K562 (cell line): ENCODE measurements around the gene SLC45A3. TPM values are rescaled to one million over a fixed set of nuclear protein-coding genes. Genes with fewer than 3 reads are reported as not detected.

Source experiments
- ARID2 ChIP-seq: fragments of 450-650 bp; IDR thresholded peaks from 2 replicates; pipeline ENCODE4 v1.6.1; 2017; ENCODE audit warnings: antibody characterized with exemption, mild to moderate bottlenecking
- CCAR2 ChIP-seq: fragments of 200-400 bp; formaldehyde crosslinking; IDR thresholded peaks from 2 replicates; pipeline ENCODE4 v1.6.1; 2017; ENCODE audit warnings: mild to moderate bottlenecking, low read depth, low read length
- FOXK2 ChIP-seq, 2 experiments: fragments of 450-650 bp; IDR thresholded peaks in 1 of 2; conservative IDR thresholded peaks in 1 of 2; 2 replicates each; pipeline ENCODE4 v1.6.1; 2016; ENCODE audit warnings: low read depth in 2 of 2, mild to moderate bottlenecking in 1 of 2
- HDAC3 ChIP-seq: fragments of 450-650 bp; IDR thresholded peaks from 2 replicates; pipeline ENCODE4 v1.6.1; 2018; ENCODE audit warnings: borderline replicate concordance, mild to moderate bottlenecking, moderate library complexity; ENCODE audit not compliant: partially characterized antibody
- JUNB ChIP-seq: fragments of 450-650 bp; formaldehyde crosslinking; conservative IDR thresholded peaks from 2 replicates; pipeline ENCODE4 v1.4.0; 2020; ENCODE audit warnings: mild to moderate bottlenecking
- KHSRP ChIP-seq: fragments of 450-650 bp; IDR thresholded peaks from 2 replicates; pipeline ENCODE4 v1.6.1; 2017
- MTA2 ChIP-seq: fragments of 450-650 bp; IDR thresholded peaks from 2 replicates; pipeline ENCODE4 v1.6.1; 2016; ENCODE audit warnings: low read depth
- MYNN ChIP-seq, 2 experiments: sonication (generic); formaldehyde crosslinking in 1 of 2; IDR thresholded peaks; 2 replicates each; pipeline versions ENCODE4 v1.5.0 to v1.6.1; 2016 to 2020; ENCODE audit warnings: antibody characterized with exemption in 1 of 2, missing genetic modification reagents in 1 of 2
- NUFIP1 ChIP-seq: fragments of 450-650 bp; IDR thresholded peaks from 2 replicates; pipeline ENCODE4 v1.6.1; 2018; ENCODE audit not compliant: partially characterized antibody
- POLR2B ChIP-seq: fragments of 450-650 bp; IDR thresholded peaks from 2 replicates; pipeline ENCODE4 v1.6.1; 2018; ENCODE audit warnings: low read depth; ENCODE audit not compliant: partially characterized antibody
- SAP30 ChIP-seq: fragments of 200-600 bp; sonication (generic); IDR thresholded peaks from 2 replicates; pipeline ENCODE4 v1.6.1; 2012; ENCODE audit warnings: borderline replicate concordance, low read depth, mild to moderate bottlenecking, moderate library complexity, low read length, control low read depth, inconsistent platforms; ENCODE audit not compliant: insufficient read depth, poor library complexity, severe bottlenecking
- SMAD3 ChIP-seq: fragments of 450-650 bp; formaldehyde crosslinking; conservative IDR thresholded peaks from 2 replicates; pipeline ENCODE4 v1.4.0; 2020; ENCODE audit warnings: mild to moderate bottlenecking
- TFE3 ChIP-seq: fragments of 450-650 bp; formaldehyde crosslinking; IDR thresholded peaks from 2 replicates; pipeline ENCODE4 v1.4.0; 2020; ENCODE audit warnings: mild to moderate bottlenecking, mixed read lengths
- ZKSCAN1 ChIP-seq: fragments of 150-350 bp; IDR thresholded peaks from 2 replicates; pipeline ENCODE4 v1.6.1; 2016; ENCODE audit warnings: low read depth, low read length
- ZNF197 ChIP-seq: fragments of 200-800 bp; sonication (Bioruptor generic); IDR thresholded peaks from 2 replicates; pipeline ENCODE4 v1.6.1; 2016; ENCODE audit warnings: low read depth, missing genetic modification characterization, missing compliant biosample characterization
- ZNF253 ChIP-seq: fragments of 250-450 bp; sonication (Bioruptor Pico); conservative IDR thresholded peaks from 2 replicates; pipeline ENCODE4 v1.6.1; 2021; ENCODE audit warnings: mild to moderate bottlenecking
- ZNF324 ChIP-seq: fragments of 250-450 bp; sonication (Bioruptor Pico); IDR thresholded peaks from 2 replicates; pipeline ENCODE4 v1.4.0; 2020; ENCODE audit warnings: mild to moderate bottlenecking
- ZNF766 ChIP-seq: fragments of 200-800 bp; sonication (Bioruptor generic); conservative IDR thresholded peaks from 2 replicates; pipeline ENCODE4 v1.6.1; 2016; ENCODE audit warnings: missing genetic modification characterization, missing compliant biosample characterization
- polyA plus RNA-seq, 8 experiments: library from polyadenylated mRNA; depleted of rRNA in 4 of 8; stranded (reverse) in 5 of 8; unstranded in 3 of 8; fragments of >200 nt; fragmentation: Nextera tagmentation in 2 of 8; fragmentation: Illumina TruSeq in 1 of 8; extraction: Ambion mirVana in 2 of 8; extraction: Trizol in 1 of 8; gene quantifications; 2 replicates each; pipeline versions ENCODE4 v1.2.1 to v1.2.3, GENCODE V29; 2011 to 2014; ENCODE audit warnings: inconsistent platforms in 1 of 8, missing spikeins in 1 of 8
- total RNA-seq, 7 experiments: library from RNA; depleted of rRNA in 6 of 7; stranded (reverse); fragments of >200 nt in 6 of 7; fragmentation: Illumina TruSeq in 2 of 7; extraction: Trizol in 2 of 7; gene quantifications; 2 replicates each; pipeline versions ENCODE4 v1.2.1 to v1.2.3, GENCODE V29; 2011 to 2021; ENCODE audit warnings: low replicate concordance in 1 of 7
- TF ChIP-seq, protein P1 (sequence below): sonication (generic); formaldehyde crosslinking; IDR thresholded peaks from 2 replicates; pipeline ENCODE4 v1.8.1; 2023; ENCODE audit warnings: missing genetic modification reagents, mild to moderate bottlenecking, borderline replicate concordance
- TF ChIP-seq, protein P2 (sequence below): fragments of 450-650 bp; formaldehyde crosslinking; IDR thresholded peaks from 2 replicates; pipeline ENCODE4 v1.4.0; 2022; ENCODE audit warnings: missing genetic modification characterization

The SLC45A3 gene
- total and polyA plus RNA-seq, 9 of the 15 experiments (the other 6 are each of a cell fraction or from before 2014, with no cell fraction given): 0.06 to 3.3 (median 1.3) TPM

GRCh38 chr1:205631768-205632668, 48.3 kb downstream of the SLC45A3 start, which contains the start of gene ELK4 (continued):
- TF ChIP-seq, protein P1, sequence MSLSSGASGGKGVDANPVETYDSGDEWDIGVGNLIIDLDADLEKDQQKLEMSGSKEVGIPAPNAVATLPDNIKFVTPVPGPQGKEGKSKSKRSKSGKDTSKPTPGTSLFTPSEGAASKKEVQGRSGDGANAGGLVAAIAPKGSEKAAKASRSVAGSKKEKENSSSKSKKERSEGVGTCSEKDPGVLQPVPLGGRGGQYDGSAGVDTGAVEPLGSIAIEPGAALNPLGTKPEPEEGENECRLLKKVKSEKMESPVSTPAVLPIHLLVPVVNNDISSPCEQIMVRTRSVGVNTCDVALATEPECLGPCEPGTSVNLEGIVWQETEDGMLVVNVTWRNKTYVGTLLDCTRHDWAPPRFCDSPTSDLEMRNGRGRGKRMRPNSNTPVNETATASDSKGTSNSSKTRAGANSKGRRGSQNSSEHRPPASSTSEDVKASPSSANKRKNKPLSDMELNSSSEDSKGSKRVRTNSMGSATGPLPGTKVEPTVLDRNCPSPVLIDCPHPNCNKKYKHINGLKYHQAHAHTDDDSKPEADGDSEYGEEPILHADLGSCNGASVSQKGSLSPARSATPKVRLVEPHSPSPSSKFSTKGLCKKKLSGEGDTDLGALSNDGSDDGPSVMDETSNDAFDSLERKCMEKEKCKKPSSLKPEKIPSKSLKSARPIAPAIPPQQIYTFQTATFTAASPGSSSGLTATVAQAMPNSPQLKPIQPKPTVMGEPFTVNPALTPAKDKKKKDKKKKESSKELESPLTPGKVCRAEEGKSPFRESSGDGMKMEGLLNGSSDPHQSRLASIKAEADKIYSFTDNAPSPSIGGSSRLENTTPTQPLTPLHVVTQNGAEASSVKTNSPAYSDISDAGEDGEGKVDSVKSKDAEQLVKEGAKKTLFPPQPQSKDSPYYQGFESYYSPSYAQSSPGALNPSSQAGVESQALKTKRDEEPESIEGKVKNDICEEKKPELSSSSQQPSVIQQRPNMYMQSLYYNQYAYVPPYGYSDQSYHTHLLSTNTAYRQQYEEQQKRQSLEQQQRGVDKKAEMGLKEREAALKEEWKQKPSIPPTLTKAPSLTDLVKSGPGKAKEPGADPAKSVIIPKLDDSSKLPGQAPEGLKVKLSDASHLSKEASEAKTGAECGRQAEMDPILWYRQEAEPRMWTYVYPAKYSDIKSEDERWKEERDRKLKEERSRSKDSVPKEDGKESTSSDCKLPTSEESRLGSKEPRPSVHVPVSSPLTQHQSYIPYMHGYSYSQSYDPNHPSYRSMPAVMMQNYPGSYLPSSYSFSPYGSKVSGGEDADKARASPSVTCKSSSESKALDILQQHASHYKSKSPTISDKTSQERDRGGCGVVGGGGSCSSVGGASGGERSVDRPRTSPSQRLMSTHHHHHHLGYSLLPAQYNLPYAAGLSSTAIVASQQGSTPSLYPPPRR (CRISPR knock-in tag): no peak
- TF ChIP-seq SMAD3 (CRISPR knock-in tag) (peak; percentile 77), KHSRP (no peak), ZNF253 (no peak), ZNF197 (CRISPR knock-in tag) (no peak), MTA2 (no peak), POLR2B (peak; percentile 86), SAP30 (no peak), JUNB (CRISPR knock-in tag) (no peak), ZNF324 (CRISPR knock-in tag) (0 out of 2 replicates have a peak, but pooled peaks have one; percentile 6), ARID2 (peak; percentile 72; the same call in 1 of the 2 replicates), TFE3 (CRISPR knock-in tag) (no peak), HDAC3 (no peak), NUFIP1 (no peak), MYNN (IDR thresholded peaks at IDR 0.05) (no peak; the same call in 1 of the 2 replicates), MYNN (CRISPR knock-in tag; IDR thresholded peaks at IDR 0.05) (no peak), FOXK2 (conservative IDR thresholded peaks at IDR 0.05 in 1 of 2, IDR thresholded peaks at IDR 0.05 in 1 of 2; ENCODE audit: low read depth in 2 of 2) (no peak; a peak in 2 of 4 replicates), CCAR2 (no peak), ZKSCAN1 (peak; percentile 60; the same call in 1 of the 2 replicates), ZNF766 (0 out of 2 replicates have a peak, but pooled peaks have one; percentile 14)
- TF ChIP-seq, protein P2, sequence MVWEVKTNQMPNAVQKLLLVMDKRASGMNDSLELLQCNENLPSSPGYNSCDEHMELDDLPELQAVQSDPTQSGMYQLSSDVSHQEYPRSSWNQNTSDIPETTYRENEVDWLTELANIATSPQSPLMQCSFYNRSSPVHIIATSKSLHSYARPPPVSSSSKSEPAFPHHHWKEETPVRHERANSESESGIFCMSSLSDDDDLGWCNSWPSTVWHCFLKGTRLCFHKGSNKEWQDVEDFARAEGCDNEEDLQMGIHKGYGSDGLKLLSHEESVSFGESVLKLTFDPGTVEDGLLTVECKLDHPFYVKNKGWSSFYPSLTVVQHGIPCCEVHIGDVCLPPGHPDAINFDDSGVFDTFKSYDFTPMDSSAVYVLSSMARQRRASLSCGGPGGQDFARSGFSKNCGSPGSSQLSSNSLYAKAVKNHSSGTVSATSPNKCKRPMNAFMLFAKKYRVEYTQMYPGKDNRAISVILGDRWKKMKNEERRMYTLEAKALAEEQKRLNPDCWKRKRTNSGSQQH (CRISPR knock-in tag): peak; percentile 50; the same call in 1 of the 2 replicates
